GM21367 (cell line): ENCODE measurements around the gene FOXO3.
"Not testable (repeated sequence)": the region's sequence is repeated elsewhere in the genome, so short reads cannot be mapped to it uniquely, and the experiment has no call there.

Experiments used
- ATAC-seq: cut with Tn5 transposase; IDR thresholded peaks from one replicate; pipeline ENCODE4 v1.9.1; 2021; ENCODE audit not compliant: unreplicated experiment

FOXO3 gene

DNA sequence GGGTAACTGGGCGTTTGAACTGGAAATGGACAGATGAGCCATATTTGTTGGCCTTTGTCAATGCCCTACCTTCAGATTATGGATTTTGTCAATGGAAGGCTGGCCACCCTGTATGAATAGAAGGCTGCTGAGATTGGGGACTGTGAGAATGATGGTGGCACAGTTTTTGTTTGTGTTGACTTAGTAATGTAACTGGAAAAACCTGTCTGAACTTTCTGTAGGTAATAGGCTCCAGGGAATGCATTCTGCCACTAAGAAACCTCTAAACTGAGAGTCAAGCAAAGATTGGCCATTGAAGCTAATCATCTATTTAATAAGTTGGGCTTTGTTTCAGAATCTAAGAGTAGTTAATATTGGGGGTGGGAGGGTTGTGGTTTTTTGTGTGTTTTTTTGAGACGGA is 97.5 kb downstream of the FOXO3 start:
- ATAC-seq = no peak

- ATAC-seq = not testable (repeated sequence)
These were observed 98.1 kb downstream of the FOXO3 start for GRCh38 chr6:108658785-108659184.

- ATAC-seq = no peak
These were observed 99.5 kb downstream of the FOXO3 start for GRCh38 chr6:108660251-108660650.

- ATAC-seq = no peak
These were observed 100.7 kb downstream of the FOXO3 start for GRCh38 chr6:108661430-108661829.

GRCh38 chr6:108661982-108662381 is 101.3 kb downstream of the FOXO3 start:
- ATAC-seq = no peak

DNA sequence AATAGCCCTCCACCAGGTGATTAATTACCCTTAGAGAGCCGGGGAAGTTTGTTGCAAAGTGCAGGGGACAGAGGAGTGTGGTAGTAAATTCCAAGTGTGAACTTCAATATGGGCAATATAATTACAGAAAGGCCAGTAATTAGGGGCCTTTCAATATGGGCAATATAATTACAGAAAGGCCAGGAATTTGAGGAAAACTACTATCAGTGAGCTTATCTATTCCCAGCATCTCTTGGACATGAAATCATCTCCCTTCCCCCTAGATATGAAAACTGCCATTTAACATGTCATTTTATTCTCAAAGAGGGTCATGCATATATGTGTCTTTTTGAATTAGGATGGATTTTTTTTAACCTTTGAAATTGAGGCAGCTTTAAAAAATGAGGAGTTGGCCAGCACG is 102.0 kb downstream of the FOXO3 start:
- no peak for ATAC-seq

DNA sequence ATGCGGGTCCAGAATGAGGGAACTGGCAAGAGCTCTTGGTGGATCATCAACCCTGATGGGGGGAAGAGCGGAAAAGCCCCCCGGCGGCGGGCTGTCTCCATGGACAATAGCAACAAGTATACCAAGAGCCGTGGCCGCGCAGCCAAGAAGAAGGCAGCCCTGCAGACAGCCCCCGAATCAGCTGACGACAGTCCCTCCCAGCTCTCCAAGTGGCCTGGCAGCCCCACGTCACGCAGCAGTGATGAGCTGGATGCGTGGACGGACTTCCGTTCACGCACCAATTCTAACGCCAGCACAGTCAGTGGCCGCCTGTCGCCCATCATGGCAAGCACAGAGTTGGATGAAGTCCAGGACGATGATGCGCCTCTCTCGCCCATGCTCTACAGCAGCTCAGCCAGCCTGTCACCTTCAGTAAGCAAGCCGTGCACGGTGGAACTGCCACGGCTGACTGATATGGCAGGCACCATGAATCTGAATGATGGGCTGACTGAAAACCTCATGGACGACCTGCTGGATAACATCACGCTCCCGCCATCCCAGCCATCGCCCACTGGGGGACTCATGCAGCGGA is 102.9 kb downstream of the FOXO3 start:
- ATAC-seq = not testable (repeated sequence)

DNA sequence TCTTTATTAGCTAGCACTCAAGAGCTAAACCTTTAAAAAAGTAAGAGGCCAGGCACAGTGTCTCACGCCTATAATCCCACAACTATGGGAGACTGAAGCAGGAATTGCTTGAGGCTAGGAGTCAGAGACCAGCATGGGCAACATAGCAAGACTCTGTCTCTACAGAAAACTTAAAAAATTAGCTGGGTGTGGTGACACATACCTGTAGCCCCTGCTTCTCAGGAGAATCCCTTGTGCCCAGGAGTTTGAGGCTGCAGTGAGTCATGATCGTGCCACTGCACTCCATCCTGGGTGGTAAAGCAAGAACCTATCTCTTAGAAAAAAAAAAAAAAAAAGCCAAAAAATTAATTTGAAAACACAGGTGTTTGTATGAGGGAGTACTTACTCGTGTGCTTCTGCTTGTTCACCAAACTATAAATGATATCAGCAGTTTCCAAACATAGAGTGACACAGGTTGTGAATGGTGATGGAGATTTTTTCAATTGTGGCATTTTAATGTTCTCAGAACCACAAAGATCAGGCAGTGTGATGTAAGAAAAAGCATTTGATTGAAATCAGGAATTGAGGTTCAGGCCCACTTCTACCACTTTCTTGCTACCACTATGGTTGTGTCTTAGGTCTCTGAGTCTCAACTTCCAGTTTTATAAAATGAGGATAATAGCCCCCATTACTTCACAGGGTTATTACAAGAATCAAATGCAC is 104.9 kb downstream of the FOXO3 start:
- no peak for ATAC-seq

- ATAC-seq = no peak
These were observed 106.0 kb downstream of the FOXO3 start for GRCh38 chr6:108666656-108667260.

GRCh38 chr6:108667993-108668392 is 107.3 kb downstream of the FOXO3 start:
- ATAC-seq = no peak

GRCh38 chr6:108669673-108670072 is 109.0 kb downstream of the FOXO3 start:
- ATAC-seq = no peak

DNA sequence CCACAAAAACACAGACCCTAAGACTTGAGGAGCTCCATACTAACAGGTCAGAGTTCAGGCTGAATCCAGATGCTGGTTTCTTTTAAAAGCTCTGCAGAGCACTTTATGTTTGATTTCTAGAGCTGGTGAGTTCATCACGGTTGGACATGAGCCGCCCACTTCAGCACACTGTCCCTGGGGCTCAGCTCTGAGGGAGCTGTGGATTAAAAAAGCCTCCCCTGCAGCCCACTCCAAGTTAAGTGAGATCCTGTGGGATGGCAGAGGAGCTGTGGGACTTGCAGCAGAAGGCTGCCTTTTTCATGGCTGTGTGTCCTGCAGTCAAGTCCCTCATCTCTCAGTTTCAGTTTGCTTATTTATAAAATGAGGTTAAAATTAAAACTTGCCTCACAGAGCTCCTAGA is 110.5 kb downstream of the FOXO3 start:
- no peak for ATAC-seq

- ATAC-seq = no peak
These were observed 111.1 kb downstream of the FOXO3 start for GRCh38 chr6:108671790-108672189.

DNA sequence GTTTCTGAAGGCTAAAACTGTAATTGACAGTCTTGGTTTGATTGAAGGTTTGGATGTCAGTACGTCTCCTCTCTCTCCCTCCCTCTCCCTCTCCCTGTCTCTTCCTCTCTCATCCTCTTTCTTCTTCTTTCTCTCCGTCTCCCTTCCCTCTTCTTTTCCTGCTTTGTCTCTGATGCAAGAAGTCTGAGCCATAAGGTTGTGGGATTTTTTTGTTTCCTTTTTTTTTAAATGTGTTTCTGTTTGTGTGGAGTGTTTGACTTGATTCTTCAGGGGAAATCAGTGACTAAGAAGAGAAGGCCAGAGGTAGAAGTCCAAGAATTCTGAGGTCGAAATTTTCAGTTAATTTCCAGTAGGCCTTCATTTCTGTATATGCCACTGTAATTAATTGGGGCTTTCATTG is 111.9 kb downstream of the FOXO3 start:
- ATAC-seq = no peak

GRCh38 chr6:108673153-108673552 is 112.4 kb downstream of the FOXO3 start:
- ATAC-seq = no peak

DNA sequence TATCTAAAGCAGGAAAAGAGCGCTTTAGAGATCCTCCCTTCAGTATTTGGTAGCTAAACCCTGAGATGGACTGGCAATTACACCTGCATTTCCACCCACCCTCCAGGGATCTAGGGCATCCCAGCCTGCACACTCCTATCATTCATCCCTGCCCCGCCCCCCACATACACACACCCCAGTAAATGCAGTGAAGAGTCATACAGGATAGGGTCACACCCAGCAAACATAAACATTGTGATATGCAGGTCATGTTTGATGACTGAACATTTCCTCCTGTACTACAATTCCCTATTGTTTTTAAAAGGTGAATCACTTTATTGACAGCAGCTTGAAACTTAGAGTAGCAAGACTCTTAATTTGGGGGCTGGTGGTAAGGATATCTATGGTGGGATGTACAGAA is 112.9 kb downstream of the FOXO3 start:
- no peak for ATAC-seq

- ATAC-seq = no peak
These were observed 114.8 kb downstream of the FOXO3 start for GRCh38 chr6:108675226-108676200.

GRCh38 chr6:108676555-108676954 is 115.8 kb downstream of the FOXO3 start:
- ATAC-seq = no peak

- no peak for ATAC-seq
These were observed 116.6 kb downstream of the FOXO3 start for GRCh38 chr6:108677357-108677756.

- ATAC-seq = no peak
These were observed 117.2 kb downstream of the FOXO3 start for GRCh38 chr6:108677894-108678293.

- not testable (repeated sequence) for ATAC-seq
These were observed 119.6 kb downstream of the FOXO3 start for GRCh38 chr6:108680314-108680713.
